SK-N-SH (cell line): ENCODE measurements around the gene CHD6. TPM values are rescaled to one million over a fixed set of nuclear protein-coding genes. Genes with fewer than 3 reads are reported as not detected.

Source experiments
- CTCF ChIA-PET: fragments of 300-600, 350-600 bp; formaldehyde crosslinking; extraction: SDS; loops from one replicate; lab custom pipeline; 2021; lab: Yijun Ruan, JAX
- POLR2A ChIA-PET: fragments of 350-600 bp; sonication (Branson Sonifier 250); formaldehyde crosslinking; extraction: SDS; loops from one replicate; lab custom pipeline; 2020; ENCODE audit warnings: antibody characterized with exemption, inconsistent platforms; lab: Yijun Ruan, JAX
- DNase-seq: peaks from one replicate; pipeline ENCODE4 v3.0.0; 2012
- H2AFZ ChIP-seq: fragments of 200-600 bp; sonication (generic); 2 replicates; pipeline ENCODE4 v1.8.1; 2016; ENCODE audit warnings: antibody characterized with exemption, mild to moderate bottlenecking, low read depth
- H3F3A ChIP-seq: fragments of 200-600 bp; sonication (generic); replicated peaks from 2 replicates; pipeline ENCODE3; 2016; ENCODE audit warnings: antibody characterized with exemption, mild to moderate bottlenecking; ENCODE audit not compliant: insufficient read depth
- H3K27ac ChIP-seq, 2 experiments: fragments of 200-500 bp in 1 of 2; fragments of 200-600 bp in 1 of 2; sonication (Bioruptor generic) in 1 of 2; sonication (generic), shearing (Covaris generic) in 1 of 2; 2 replicates each; pipeline versions ENCODE4 v1.5.1 to v1.6.1; 2014 to 2016; ENCODE audit warnings: low read depth in 2 of 2, inconsistent platforms in 1 of 2, low read length in 1 of 2, mild to moderate bottlenecking in 1 of 2, mixed read lengths in 1 of 2
- H3K27me3 ChIP-seq: fragments of 200-600 bp; sonication (generic), shearing (Covaris generic); 2 replicates; pipeline ENCODE4 v1.6.1; 2016; ENCODE audit warnings: mixed run types; ENCODE audit not compliant: insufficient read depth
- H3K36me3 ChIP-seq, 2 experiments: fragments of 200-500 bp in 1 of 2; fragments of 200-600 bp in 1 of 2; sonication (Bioruptor generic) in 1 of 2; sonication (generic) in 1 of 2; replicated peaks in 1 of 2; 2 replicates each; pipeline versions ENCODE3 to v1.5.1; 2014 to 2016; ENCODE audit warnings: low read length in 1 of 2, mild to moderate bottlenecking in 1 of 2; ENCODE audit not compliant: insufficient read depth in 2 of 2, control insufficient read depth in 1 of 2
- H3K4me1 ChIP-seq, 2 experiments: fragments of 200-500 bp in 1 of 2; fragments of 200-600 bp in 1 of 2; sonication (Bioruptor generic) in 1 of 2; sonication (generic), shearing (Covaris generic) in 1 of 2; 2 replicates each; pipeline versions ENCODE4 v1.5.1 to v1.6.1; 2014 to 2016; ENCODE audit warnings: low read depth in 1 of 2, low read length in 1 of 2, mixed run types in 1 of 2; ENCODE audit not compliant: insufficient read depth in 2 of 2, control insufficient read depth in 1 of 2
- H3K4me2 ChIP-seq: fragments of 200-600 bp; sonication (generic), shearing (Covaris generic); 2 replicates; pipeline ENCODE4 v1.6.1; 2017; ENCODE audit warnings: mixed run types
- H3K4me3 ChIP-seq, 2 experiments: fragments of 200-500 bp in 1 of 2; fragments of 200-600 bp in 1 of 2; sonication (Bioruptor generic) in 1 of 2; sonication (generic), shearing (Covaris generic) in 1 of 2; 2 replicates each; pipeline versions ENCODE4 v1.5.1 to v1.8.1; 2014 to 2016; ENCODE audit warnings: low read depth in 2 of 2, inconsistent platforms in 1 of 2, low read length in 1 of 2, mild to moderate bottlenecking in 1 of 2, mixed read lengths in 1 of 2, moderate library complexity in 1 of 2
- H3K79me2 ChIP-seq: fragments of 200-600 bp; sonication (generic); 2 replicates; pipeline ENCODE4 v1.8.1; 2017; ENCODE audit warnings: mild to moderate bottlenecking; ENCODE audit not compliant: insufficient read depth
- H3K9ac ChIP-seq: fragments of 200-600 bp; sonication (generic); 2 replicates; pipeline ENCODE4 v1.6.1; 2017; ENCODE audit warnings: mixed run types
- H3K9me2 ChIP-seq: fragments of 200-600 bp; sonication (generic); 2 replicates; pipeline ENCODE4 v1.6.1; 2017; ENCODE audit warnings: mixed run types
- H3K9me3 ChIP-seq: fragments of 200-600 bp; sonication (generic); 2 replicates; pipeline ENCODE4 v1.6.1; 2017; ENCODE audit warnings: mixed run types, mild to moderate bottlenecking, moderate library complexity
- H4K20me1 ChIP-seq: fragments of 200-600 bp; sonication (generic); 2 replicates; pipeline ENCODE4 v1.6.1; 2017; ENCODE audit warnings: mild to moderate bottlenecking, mixed run types; ENCODE audit not compliant: insufficient read depth
- EZH2phosphoT487 ChIP-seq: fragments of 200-600 bp; sonication (generic); IDR thresholded peaks from 2 replicates; pipeline ENCODE4 v1.6.1; 2017; ENCODE audit warnings: low read depth, mixed run types, mild to moderate bottlenecking, antibody characterized with exemption, moderate library complexity, borderline replicate concordance
- FOXM1 ChIP-seq: IDR thresholded peaks from 2 replicates; pipeline ENCODE4 v1.4.0; 2012; ENCODE audit warnings: low read depth, mild to moderate bottlenecking
- GABPA ChIP-seq: IDR thresholded peaks from 2 replicates; pipeline ENCODE4 v1.4.0; 2012; ENCODE audit warnings: low read depth, mild to moderate bottlenecking
- GATA2 ChIP-seq: sonication (generic); formaldehyde crosslinking; IDR thresholded peaks from 2 replicates; pipeline ENCODE4 v1.5.0; 2020; ENCODE audit warnings: mild to moderate bottlenecking, missing genetic modification reagents
- MAX ChIP-seq: IDR thresholded peaks from 2 replicates; pipeline ENCODE4 v1.4.0; 2012; ENCODE audit warnings: low read depth
- NRF1 ChIP-seq: IDR thresholded peaks from 2 replicates; pipeline ENCODE4 v1.6.1; 2012; ENCODE audit warnings: low read depth, mild to moderate bottlenecking, low read length
- PBX3 ChIP-seq: IDR thresholded peaks from 2 replicates; pipeline ENCODE4; 2012
- POLR2AphosphoS5 ChIP-seq: IDR thresholded peaks from 2 replicates; pipeline ENCODE4 v1.6.1; 2012; ENCODE audit warnings: low read depth, low read length
- RAD21 ChIP-seq: IDR thresholded peaks from 2 replicates; pipeline ENCODE4 v1.6.1; 2012; ENCODE audit warnings: mild to moderate bottlenecking, low read length
- RCOR1 ChIP-seq: fragments of 150-350 bp; IDR thresholded peaks from 2 replicates; pipeline ENCODE4 v1.6.1; 2017; ENCODE audit warnings: antibody characterized with exemption, low read length
- REST ChIP-seq: IDR thresholded peaks from 2 replicates; pipeline ENCODE4 v1.6.1; 2012; ENCODE audit warnings: mild to moderate bottlenecking, low read depth, low read length, moderate library complexity
- RXRA ChIP-seq: IDR thresholded peaks from 2 replicates; pipeline ENCODE4 v1.4.0; 2012; ENCODE audit warnings: low read depth, mild to moderate bottlenecking, borderline replicate concordance
- SMC3 ChIP-seq: IDR thresholded peaks from 2 replicates; pipeline ENCODE4 v1.6.1; 2012; ENCODE audit warnings: low read depth, low read length, improper control_type of control experiment
- TAF1 ChIP-seq: IDR thresholded peaks from 2 replicates; pipeline ENCODE4 v1.6.1; 2012; ENCODE audit warnings: low read depth, mild to moderate bottlenecking, low read length, moderate library complexity, borderline replicate concordance
- USF1 ChIP-seq: IDR thresholded peaks from 2 replicates; pipeline ENCODE4 v1.4.0; 2012; ENCODE audit warnings: low read depth, borderline replicate concordance
- WGBS: methylation state at CpG from one replicate; pipeline ENCODE4 v1.1.6; 2017; ENCODE audit warnings: low lambda C conversion rate; 5-methylcytosine and 5-hydroxymethylcytosine counted together
- polyA plus RNA-seq, 3 experiments: library from polyadenylated mRNA; depleted of rRNA; stranded (reverse); fragments of >200 nt; gene quantifications; 2 replicates each; pipeline ENCODE4 v1.2.3, GENCODE V29; 2012

The CHD6 gene
- polyA plus RNA-seq, 1 of the 3 experiments (the other 2 are of a cell fraction): 7.1 TPM

- no peaks in the 10 kb centered on the region for H3K9me2 ChIP-seq
- no peaks in the 10 kb centered on the region for H3K9me3 ChIP-seq
- peaks cover 43% of the 10 kb centered on the region for H3K27me3 ChIP-seq
- WGBS: 73% methylated on average over 14 of the region's 19 CpGs
- no peak overlapping the region for H3K27ac ChIP-seq
- H3K4me2 ChIP-seq: no peak overlapping the region
- no peak overlapping the region for H3K9ac ChIP-seq
- POLR2A ChIA-PET: interaction anchor here (1.3 kb wide), 1 partner anchor 14 kb away, joined by 3 read pairs; no protein-coding TSS in a partner anchor
- peaks cover 0 to 13% of the 10 kb centered on the region in 2 experiments; a peak in 1 of 4 replicates for H3K4me1 ChIP-seq
- DNase-seq: no peak
- H4K20me1 ChIP-seq: no peaks in the 10 kb centered on the region
- no peaks in the 10 kb centered on the region for H3K79me2 ChIP-seq
- no peaks in the 10 kb centered on the region for H3F3A ChIP-seq
- no peaks in the 10 kb centered on the region for H3K36me3 ChIP-seq
- CTCF ChIA-PET: interaction anchor here (1.4 to 8.1 kb wide), 2 partner anchors 20 to 25 kb away, joined by 5 to 55 read pairs; partner anchors contain the start of gene LPIN3
- H2AFZ ChIP-seq: no peak overlapping the region
- no peak for TF ChIP-seq USF1
- no peak for TF ChIP-seq GABPA
- TF ChIP-seq POLR2AphosphoS5: no peak
- no peak for TF ChIP-seq SMC3
- TF ChIP-seq RXRA: no peak
- no peak for TF ChIP-seq TAF1
- TF ChIP-seq RCOR1: no peak
- TF ChIP-seq NRF1: no peak
- TF ChIP-seq RAD21: no peak
- TF ChIP-seq MAX: no peak
- no peak for TF ChIP-seq GATA2 (CRISPR knock-in tag)
- no peak for TF ChIP-seq FOXM1
- no peak for TF ChIP-seq EZH2phosphoT487
- TF ChIP-seq PBX3: no peak
- no peak for TF ChIP-seq REST
- H3K4me3 ChIP-seq: no peak overlapping the region
Observed at GRCh38 chr20:41364967-41365765, 253.0 kb downstream of the CHD6 start.
